ENCODE measurements around the gene GADD45GIP1.

DNA sequence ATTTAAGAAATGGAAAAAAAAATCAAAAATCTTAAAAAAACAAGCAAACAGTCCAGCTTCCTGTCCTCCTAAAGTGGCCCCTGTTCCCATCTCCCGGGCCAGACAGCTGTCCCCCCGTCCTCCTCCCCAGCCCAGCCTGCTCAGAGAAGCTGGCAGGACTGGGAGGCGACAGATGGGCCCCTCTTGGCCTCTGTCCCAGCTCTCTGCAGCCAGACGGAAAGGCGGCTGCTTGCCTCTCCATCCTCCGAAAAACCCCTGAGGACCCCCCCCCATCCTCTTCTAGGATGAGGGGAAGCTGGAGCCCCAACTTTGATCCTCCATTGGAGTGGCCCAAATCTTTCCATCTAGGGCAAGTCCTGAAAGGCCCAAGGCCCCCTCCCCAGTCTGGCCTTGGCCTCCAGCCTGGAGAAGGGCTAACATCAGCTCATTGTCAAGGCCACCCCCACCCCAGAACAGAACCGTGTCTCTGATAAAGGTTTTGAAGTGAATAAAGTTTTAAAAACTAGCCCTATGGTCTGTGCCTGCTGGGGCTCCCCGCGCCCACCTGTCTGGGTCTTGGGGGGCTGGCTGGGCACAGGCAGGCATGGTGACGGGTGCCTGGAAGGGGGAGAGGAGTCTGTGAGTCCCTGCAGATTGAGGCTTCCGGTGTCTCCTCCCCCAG is 3.8 kb downstream of the GADD45GIP1 start:
- TF ChIP-seq POLR2AphosphoS5 (IDR thresholded peaks at IDR 0.05; ENCODE audit: low read depth, low read length) (no peak), POLR2A (IDR thresholded peaks at IDR 0.05; ENCODE audit: low read depth, low read length) (no peak; the same call in 1 of the 2 replicates), TAF1 (IDR thresholded peaks at IDR 0.05; ENCODE audit: low read depth, low read length) (no peak), SPI1 (IDR thresholded peaks at IDR 0.05; ENCODE audit: low read depth, low read length) (no peak), PAX5 (IDR thresholded peaks at IDR 0.05; ENCODE audit: insufficient read depth, low read length, severe bottlenecking) (no peak), POU2F2 (IDR thresholded peaks at IDR 0.05; ENCODE audit: low read depth, low read length) (no peak)

Measured in GM12891 (cell line).